Omental fat pad (tissue), 4 donors: ENCODE measurements around the gene ETNK2. TPM values are rescaled to one million over a fixed set of nuclear protein-coding genes. Genes with fewer than 3 reads are reported as not detected.
A peak's percentile ranks its signal among the peaks of the same experiment; 100 is the strongest.

Experiments used
- ATAC-seq: fragments of 150-250 bp; one replicate; pipeline ENCODE4 v1.9.1; 2016; ENCODE audit warnings: mild to moderate bottlenecking, moderate library complexity; ENCODE audit not compliant: low FRiP score
- DNase-seq: peaks from one replicate; pipeline ENCODE4 v3.0.0-alpha.2; 2019; ENCODE audit warnings: low spot score
- total RNA-seq, 4 donors: library from RNA; depleted of rRNA; stranded (reverse); fragments of >200 nt; gene quantifications; one replicate each; pipeline ENCODE4 v1.1.0, GENCODE V29; 2016
- TF ChIP-seq, protein P1 (sequence below), 3 donors: fragments of 450-650 bp; IDR thresholded peaks; one replicate each; pipeline ENCODE4 v1.5.1; 2016 to 2017; ENCODE audit warnings: antibody characterized with exemption in 3 of 3, mild to moderate bottlenecking in 3 of 3, moderate library complexity in 2 of 3

Gene ETNK2
- total RNA-seq, 4 donors from 2014 or later, result 11.8 to 16.9 (median 13.3) TPM

DNA sequence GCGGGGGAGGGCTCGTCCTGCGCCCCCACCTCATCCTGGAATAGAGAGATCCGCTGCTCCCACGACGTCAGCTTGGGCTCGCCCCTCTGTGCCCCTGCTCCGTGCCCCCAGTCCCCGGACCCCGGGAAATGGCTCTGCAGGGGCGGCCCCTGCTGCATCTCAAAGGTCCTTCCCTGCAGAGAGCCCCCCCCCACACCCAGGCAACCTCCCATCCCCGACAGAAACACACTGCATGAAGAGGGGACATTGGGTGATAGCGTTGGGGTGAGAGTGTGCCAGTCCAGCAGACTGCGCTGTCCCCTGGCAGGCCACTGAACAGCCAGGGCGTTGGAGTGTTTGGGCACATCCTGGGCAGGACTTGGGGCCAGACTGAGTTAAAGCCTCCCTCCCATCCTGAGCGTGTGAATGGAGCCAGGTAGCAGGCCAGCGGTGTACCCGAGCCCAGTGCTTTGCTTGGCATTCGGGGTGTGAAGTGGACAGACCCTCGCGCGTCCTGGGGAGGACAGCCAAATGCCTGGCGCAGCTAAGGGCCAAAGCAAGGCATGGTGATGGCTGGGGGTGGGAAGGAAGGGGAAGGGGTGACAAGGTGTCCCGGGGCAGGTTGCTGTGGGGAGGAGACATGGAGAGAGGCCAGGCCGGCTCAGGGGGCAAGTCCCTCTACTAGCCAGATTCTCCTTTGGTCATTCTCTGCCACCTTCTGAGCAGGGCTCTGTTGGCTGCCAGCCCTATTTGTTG, 633 bp upstream of the ETNK2 start:
- TF ChIP-seq, protein P1, sequence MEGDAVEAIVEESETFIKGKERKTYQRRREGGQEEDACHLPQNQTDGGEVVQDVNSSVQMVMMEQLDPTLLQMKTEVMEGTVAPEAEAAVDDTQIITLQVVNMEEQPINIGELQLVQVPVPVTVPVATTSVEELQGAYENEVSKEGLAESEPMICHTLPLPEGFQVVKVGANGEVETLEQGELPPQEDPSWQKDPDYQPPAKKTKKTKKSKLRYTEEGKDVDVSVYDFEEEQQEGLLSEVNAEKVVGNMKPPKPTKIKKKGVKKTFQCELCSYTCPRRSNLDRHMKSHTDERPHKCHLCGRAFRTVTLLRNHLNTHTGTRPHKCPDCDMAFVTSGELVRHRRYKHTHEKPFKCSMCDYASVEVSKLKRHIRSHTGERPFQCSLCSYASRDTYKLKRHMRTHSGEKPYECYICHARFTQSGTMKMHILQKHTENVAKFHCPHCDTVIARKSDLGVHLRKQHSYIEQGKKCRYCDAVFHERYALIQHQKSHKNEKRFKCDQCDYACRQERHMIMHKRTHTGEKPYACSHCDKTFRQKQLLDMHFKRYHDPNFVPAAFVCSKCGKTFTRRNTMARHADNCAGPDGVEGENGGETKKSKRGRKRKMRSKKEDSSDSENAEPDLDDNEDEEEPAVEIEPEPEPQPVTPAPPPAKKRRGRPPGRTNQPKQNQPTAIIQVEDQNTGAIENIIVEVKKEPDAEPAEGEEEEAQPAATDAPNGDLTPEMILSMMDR (IDR thresholded peaks at IDR 0.05), result no peak
- no peak for ATAC-seq
- DNase-seq, result no peak

DNA sequence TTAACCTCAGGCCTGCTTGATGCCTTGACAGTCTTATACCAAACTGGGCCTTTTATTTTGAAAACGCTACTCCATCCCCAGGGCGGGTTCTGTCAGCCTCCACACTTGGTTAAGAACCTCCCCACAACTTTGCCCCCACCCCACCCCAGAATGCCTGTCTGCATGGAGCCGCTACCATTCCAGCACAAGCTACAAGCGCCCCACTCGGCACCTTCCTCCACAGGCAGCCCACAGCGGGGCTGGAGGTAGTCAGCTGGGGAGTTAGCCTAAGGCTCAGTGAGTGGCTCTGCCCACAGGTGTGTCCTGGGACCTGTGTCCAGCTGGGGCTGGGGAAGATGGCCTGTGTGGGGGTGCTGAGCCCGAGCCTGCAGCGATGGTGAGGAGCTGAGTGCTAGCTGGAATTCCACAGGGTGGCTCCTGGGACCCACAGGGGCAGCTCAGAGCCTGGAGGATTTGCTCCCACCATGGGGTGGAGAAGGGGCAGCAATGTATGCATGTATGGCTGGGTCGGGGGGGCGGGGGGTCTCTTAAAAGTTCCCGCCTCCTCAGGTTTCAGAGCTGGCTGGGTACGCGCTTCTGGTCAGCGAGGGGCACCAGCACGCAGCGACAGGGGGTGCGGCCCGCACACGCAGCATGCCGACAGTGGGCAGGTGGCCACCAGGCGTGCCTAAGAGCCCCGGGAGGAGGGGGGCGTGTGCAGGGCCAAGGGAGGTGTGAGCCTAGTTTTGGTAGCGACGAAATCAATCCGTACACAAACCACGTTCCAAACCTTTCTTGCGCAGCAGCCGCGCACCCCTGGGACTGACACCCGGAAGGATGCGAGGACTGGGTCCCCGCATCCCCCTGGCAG, 917 bp downstream of the ETNK2 start:
- TF ChIP-seq, protein P1 (IDR thresholded peaks at IDR 0.05), result no peak
- no peak for DNase-seq
- ATAC-seq, result peak; percentile 28

DNA sequence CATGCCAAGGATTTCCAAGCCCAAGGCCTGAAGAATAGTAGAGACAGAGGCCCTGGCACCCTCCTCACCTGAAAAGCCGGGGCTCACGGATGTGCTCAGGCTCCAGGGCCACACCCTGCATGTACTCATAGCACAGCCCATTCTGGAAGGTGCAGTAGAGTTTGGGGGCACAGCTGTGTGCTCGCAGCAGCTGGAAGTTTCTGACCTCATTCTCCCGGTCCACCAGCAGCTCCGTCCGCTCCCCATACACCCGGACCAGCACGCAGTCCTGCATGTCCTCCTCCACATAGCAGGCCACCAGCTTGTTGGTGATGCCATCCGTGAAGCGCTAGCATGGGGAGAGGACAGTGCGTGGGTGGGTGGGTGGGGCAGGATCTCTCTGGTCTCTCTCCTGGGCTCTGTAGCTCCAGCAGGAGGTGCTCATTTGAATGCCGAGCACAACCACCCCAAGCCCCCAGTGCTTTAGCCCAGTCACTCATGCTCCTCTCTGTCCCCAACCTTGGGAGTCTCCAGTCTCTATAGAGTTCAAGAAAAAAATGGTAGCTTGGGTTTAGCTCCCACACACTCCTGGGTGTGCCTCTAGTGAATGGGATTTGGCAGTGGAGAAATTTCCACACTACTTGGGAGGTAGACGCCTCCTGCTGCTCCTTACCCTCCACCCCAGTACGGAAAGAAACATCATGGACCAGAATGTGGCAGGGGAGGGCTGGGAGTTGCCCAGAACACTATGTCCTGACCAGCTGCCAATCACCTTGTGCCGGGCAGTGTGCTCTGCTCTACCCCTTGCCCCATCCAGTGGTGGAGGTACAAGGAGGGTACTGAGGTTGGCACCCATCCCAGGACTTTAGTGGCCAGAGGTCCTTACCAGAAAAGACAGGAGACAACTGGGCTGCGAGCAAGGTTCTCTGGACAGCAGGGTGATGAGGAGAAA, 1.9 kb downstream of the ETNK2 start:
- ATAC-seq, result peak; percentile 31
- TF ChIP-seq, protein P1 (IDR thresholded peaks at IDR 0.05), result no peak

DNA sequence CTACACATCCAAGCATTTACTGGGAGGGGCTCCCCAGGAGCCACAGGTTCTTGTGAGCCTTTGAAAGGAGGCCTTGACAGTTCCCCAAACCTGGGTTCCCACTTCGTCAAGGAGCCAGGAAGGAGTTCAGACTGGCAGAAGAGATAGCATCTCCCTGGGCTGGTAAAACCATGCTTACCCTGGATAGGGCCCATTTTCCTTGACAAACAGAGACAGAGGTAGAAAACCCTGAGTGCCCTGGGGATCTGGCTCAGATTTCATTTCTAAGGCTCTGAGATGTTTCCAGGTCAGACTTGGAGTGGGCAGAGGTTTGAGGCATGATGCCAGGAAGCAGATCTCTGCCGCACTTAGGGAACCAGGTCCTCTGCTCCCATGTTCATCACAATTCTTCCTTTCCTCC, 2.7 kb downstream of the ETNK2 start:
- no peak for DNase-seq
- ATAC-seq, result no peak
- TF ChIP-seq, protein P1 (IDR thresholded peaks at IDR 0.05), result no peak

More for the DNA sequence above, 1.9 kb downstream of the ETNK2 start:
- no peak for DNase-seq

DNA sequence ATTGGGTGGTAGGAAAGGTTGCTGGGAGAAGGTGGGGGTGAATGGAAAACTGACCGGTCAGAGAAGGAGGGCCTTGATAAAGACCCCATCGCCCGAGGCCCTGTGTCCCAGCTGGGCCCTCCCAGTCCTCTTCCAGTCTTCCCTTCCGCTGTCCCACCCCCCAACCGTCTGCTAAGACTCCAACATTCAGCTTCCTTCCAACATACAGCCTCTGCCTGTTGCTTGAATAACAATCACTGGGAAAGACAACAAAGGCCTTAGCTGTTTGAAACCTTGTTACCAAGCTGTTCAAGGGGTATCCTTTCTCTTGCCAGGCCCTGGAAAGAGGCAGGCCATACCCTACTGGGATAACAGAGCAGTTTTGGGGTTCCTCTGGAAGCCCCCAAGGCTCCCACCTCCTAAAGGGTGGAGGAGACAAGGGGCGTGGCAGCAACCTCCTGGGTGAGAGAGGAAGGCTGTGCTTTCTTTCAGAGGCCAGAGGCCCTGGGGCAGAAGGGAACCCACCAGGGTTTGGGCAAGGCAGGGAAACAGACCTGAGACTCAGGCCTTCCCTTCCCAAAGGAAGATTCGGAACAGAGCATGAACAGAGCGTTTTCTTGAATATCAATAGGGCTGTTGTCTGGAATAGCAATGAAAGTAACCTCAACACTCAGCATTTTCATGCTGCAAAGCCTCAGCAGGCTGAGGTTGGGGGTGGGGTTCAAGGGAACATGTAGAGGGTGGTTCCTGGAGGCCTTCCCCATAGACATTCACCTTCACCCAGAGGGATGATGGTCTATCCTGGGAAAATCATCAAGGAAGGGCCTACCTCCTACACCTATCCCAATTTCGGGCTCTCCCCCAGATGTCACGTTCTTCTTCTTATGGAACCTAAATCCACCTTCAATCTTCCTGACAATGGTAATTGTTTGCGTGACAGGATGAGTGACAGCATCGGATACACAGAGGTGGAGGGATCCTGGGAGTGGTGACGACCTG, 4.1 kb downstream of the ETNK2 start:
- DNase-seq (no peak), ATAC-seq (no peak)
- TF ChIP-seq, protein P1 (IDR thresholded peaks at IDR 0.05), result no peak

DNA sequence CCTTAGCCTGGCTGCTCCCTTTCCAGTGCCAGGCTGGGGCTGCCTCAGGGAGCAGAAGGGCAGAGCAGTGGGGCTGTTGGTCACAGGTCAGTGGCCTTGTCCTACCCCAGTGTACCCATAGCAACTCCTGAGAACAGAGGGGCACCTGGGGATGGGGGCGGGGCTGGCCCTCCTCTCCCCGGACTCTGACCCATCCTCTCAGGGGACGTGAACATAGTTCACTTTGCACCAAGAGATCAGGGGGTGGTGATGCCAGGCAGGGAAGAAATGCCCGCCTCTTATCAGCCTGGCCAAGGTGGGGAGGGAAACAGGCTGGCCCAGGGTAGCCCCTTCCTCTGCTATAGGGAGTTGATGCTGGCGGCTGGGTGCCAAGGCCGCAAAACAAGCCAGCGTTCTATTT, 4.9 kb downstream of the ETNK2 start:
- ATAC-seq, result no peak
- DNase-seq, result no peak
- TF ChIP-seq, protein P1 (IDR thresholded peaks at IDR 0.05), result no peak
